CD4-positive, alpha-beta T cell treated with Interleukin-6 at 100 ng/mL for 8 hours (primary cell): ENCODE data around the gene RASIP1.
A peak's percentile ranks its signal among the peaks of the same experiment; 100 is the strongest.

Source experiments
- DNase-seq: peaks from one replicate; pipeline ENCODE4 v3.0.0-alpha.2; 2020; ENCODE audit warnings: mixed read lengths, low spot score

RASIP1 gene

GRCh38 chr19:48756212-48756611, 15.8 kb upstream of the RASIP1 start:
- no peak for DNase-seq

- no peak for DNase-seq
Measured at GRCh38 chr19:48755787-48756186, 15.4 kb upstream of the RASIP1 start.

- DNase-seq, result no peak
Measured at GRCh38 chr19:48755084-48755641, 14.8 kb upstream of the RASIP1 start, which contains the start of gene FGF21. Gene FGF21, plus strand, starts transcription at chr19:48755524. Its CDS starts 713 bp downstream, at chr19:48756237.

GRCh38 chr19:48752496-48753365, 12.3 kb upstream of the RASIP1 start, which contains the start of gene FUT1:
Gene FUT1, minus strand, starts transcription at chr19:48752641. Its CDS starts 1,360 bp downstream, at chr19:48751281.
- peak; percentile 18 for DNase-seq

GRCh38 chr19:48751845-48752495, 11.6 kb upstream of the RASIP1 start:
- DNase-seq, result no peak

- no peak for DNase-seq
Measured at GRCh38 chr19:48750771-48751504, 10.5 kb upstream of the RASIP1 start.

GRCh38 chr19:48750351-48750750, 9.9 kb upstream of the RASIP1 start:
- no peak for DNase-seq

- no peak for DNase-seq
Measured at GRCh38 chr19:48749571-48750198, 9.3 kb upstream of the RASIP1 start.

- DNase-seq, result peak; percentile 47
Measured at GRCh38 chr19:48746738-48747575, 6.5 kb upstream of the RASIP1 start, which contains the start of gene IZUMO1. Gene IZUMO1, minus strand, starts transcription at chr19:48746909. Its CDS starts 1,050 bp downstream, at chr19:48745859.

GRCh38 chr19:48746110-48746509, 5.7 kb upstream of the RASIP1 start:
- no peak for DNase-seq

- DNase-seq, result peak; percentile 56
Measured at GRCh38 chr19:48745208-48745995, 5.0 kb upstream of the RASIP1 start.

GRCh38 chr19:48742096-48742495, 1.7 kb upstream of the RASIP1 start:
- DNase-seq, result no peak

- no peak for DNase-seq
Measured at GRCh38 chr19:48741129-48741999, 954 bp upstream of the RASIP1 start.

- no peak for DNase-seq
Measured at GRCh38 chr19:48739404-48740163, 826 bp downstream of the RASIP1 start.

- DNase-seq, result peak; percentile 94
Measured at GRCh38 chr19:48738557-48739403, 1.6 kb downstream of the RASIP1 start.

GRCh38 chr19:48737360-48737998, 2.9 kb downstream of the RASIP1 start:
- no peak for DNase-seq
